WI38 (cell line): ENCODE data around the gene DNMT3A.

Source experiments
- H3K4me3 ChIP-seq: 2 replicates; pipeline ENCODE4 v1.5.1; 2011; ENCODE audit warnings: low read depth, mild to moderate bottlenecking, control low read depth, low read length
- CTCF ChIP-seq: IDR thresholded peaks from 2 replicates; pipeline ENCODE4 v1.5.1; 2012; ENCODE audit warnings: low read depth, mild to moderate bottlenecking, control low read depth, low read length

DNMT3A gene

GRCh38 chr2:25286723-25287483 lies 54.8 kb downstream of the DNMT3A start:
- no peak for TF ChIP-seq CTCF

GRCh38 chr2:25286025-25286400 lies 55.7 kb downstream of the DNMT3A start:
- no peak for TF ChIP-seq CTCF
- no peak overlapping the region for H3K4me3 ChIP-seq

More at GRCh38 chr2:25286723-25287483, 54.8 kb downstream of the DNMT3A start:
- no peak overlapping the region for H3K4me3 ChIP-seq

GRCh38 chr2:25285265-25286024 lies 56.3 kb downstream of the DNMT3A start:
- no peak for TF ChIP-seq CTCF
- H3K4me3 ChIP-seq = no peak overlapping the region

- H3K4me3 ChIP-seq = no peak overlapping the region
- TF ChIP-seq CTCF = no peak
These were observed 57.0 kb downstream of the DNMT3A start for GRCh38 chr2:25284756-25285155.

GRCh38 chr2:25283921-25284320 lies 57.8 kb downstream of the DNMT3A start:
- no peak for TF ChIP-seq CTCF
- no peak overlapping the region for H3K4me3 ChIP-seq

GRCh38 chr2:25281941-25282340 lies 59.8 kb downstream of the DNMT3A start:
- no peak overlapping the region for H3K4me3 ChIP-seq
- no peak for TF ChIP-seq CTCF

GRCh38 chr2:25281522-25281921 lies 60.2 kb downstream of the DNMT3A start:
- H3K4me3 ChIP-seq = no peak overlapping the region
- TF ChIP-seq CTCF = no peak
